Measurements from ENCODE around the gene PVALB. TPM values are rescaled to one million over a fixed set of nuclear protein-coding genes. Genes with fewer than 3 reads are reported as not detected.
A peak's percentile ranks its signal among the peaks of the same experiment; 100 is the strongest.

Gene PVALB
- total RNA-seq, 4 donors from 2014 or later: not detected

- Histone ChIP-seq H3K27me3 (peaks cover 0 to 10% (median 0%) of the 10 kb centered on the region in 4 donors), H3K4me3 (peak overlapping the region in 1 of 4 donors; percentile 21), H3K9me3 (no peaks in the 10 kb centered on the region), H3K27ac (peak overlapping the region in 1 of 4 donors; percentile 90), H3K36me3 (no peaks in the 10 kb centered on the region), H3K4me1 (peaks cover 12 to 40% (median 23%) of the 10 kb centered on the region in 3 donors)
- 77 to 82% methylated on average over 10 to 11 of the region's 11 CpGs for WGBS, 2 donors
- TF ChIP-seq CTCF (IDR thresholded peaks at IDR 0.05) (no peak), POLR2A (IDR thresholded peaks at IDR 0.05) (no peak)
- intact Hi-C loops (cut with DNase I): loop anchor here (5.0 to 10.0 kb wide), 2 partner anchors 114 to 318 kb away; no protein-coding TSS in a partner anchor
- no peak for DNase-seq
Observed at GRCh38 chr22:36863281-36863680, 46.4 kb upstream of the PVALB start.

GRCh38 chr22:36862251-36863242 lies 45.7 kb upstream of the PVALB start:
- WGBS, 2 donors: 69 to 72% methylated on average over 9 to 11 of the region's 26 CpGs
- H3K9me3 ChIP-seq: no peaks in the 10 kb centered on the region
- TF ChIP-seq POLR2A (IDR thresholded peaks at IDR 0.05) (peak in 1 of 4 donors; percentile 18), CTCF (IDR thresholded peaks at IDR 0.05) (no peak)
- no peak for DNase-seq
- peak overlapping the region in 2 of 4 donors; percentile 19 to 57 for H3K4me3 ChIP-seq
- H3K27me3 ChIP-seq: peaks cover 0 to 10% (median 0%) of the 10 kb centered on the region in 4 donors
- H3K36me3 ChIP-seq: no peaks in the 10 kb centered on the region
- peak overlapping the region; percentile 20 to 90 (median 75) for H3K27ac ChIP-seq
- peaks cover 12 to 39% (median 23%) of the 10 kb centered on the region in 3 donors for H3K4me1 ChIP-seq
- intact Hi-C loops (cut with DNase I): loop anchor here (5.0 to 10.0 kb wide), 2 partner anchors 115 to 318 kb away; no protein-coding TSS in a partner anchor

- no peaks in the 10 kb centered on the region for H3K36me3 ChIP-seq
- peaks cover 12 to 49% (median 29%) of the 10 kb centered on the region in 3 donors for H3K4me1 ChIP-seq
- H3K4me3 ChIP-seq: peak within 1 kb of the TSS in 2 of 4 donors; percentile 19 to 57
- intact Hi-C loops (cut with DNase I): loop anchor here (5.0 to 10.0 kb wide), 2 partner anchors 116 to 316 kb away; no protein-coding TSS in a partner anchor
- DNase-seq: peak; percentile 61
- H3K27me3 ChIP-seq: peaks cover 0 to 6% (median 0%) of the 10 kb centered on the region in 4 donors
- H3K27ac ChIP-seq: peak within 1 kb of the TSS; percentile 68 to 90 (median 75)
- TF ChIP-seq CTCF (IDR thresholded peaks at IDR 0.05) (no peak), POLR2A (IDR thresholded peaks at IDR 0.05) (peak in 2 of 4 donors; percentile 53 to 64)
- WGBS, 2 donors: 68 to 72% methylated on average over 8 of the region's 17 CpGs
- no peaks in the 10 kb centered on the region for H3K9me3 ChIP-seq
Observed at GRCh38 chr22:36860821-36861659, 44.2 kb upstream of the PVALB start, which contains the start of gene NCF4. TSS of gene NCF4 (plus strand) at chr22:36861006. CDS start at chr22:36861172, 166 bp downstream.

- DNase-seq: no peak
- WGBS, 2 donors: 96 to 100% methylated on average over 2 of the region's 2 CpGs
- intact Hi-C loops (cut with DNase I): loop anchor here (5.0 to 10.0 kb wide), 2 partner anchors 117 to 316 kb away; no protein-coding TSS in a partner anchor
- TF ChIP-seq POLR2A (IDR thresholded peaks at IDR 0.05): no peak
- no peak for TF ChIP-seq CTCF (IDR thresholded peaks at IDR 0.05)
- no peaks in the 10 kb centered on the region for H3K9me3 ChIP-seq
- no peak overlapping the region for H3K4me3 ChIP-seq
- H3K4me1 ChIP-seq: peaks cover 12 to 51% (median 31%) of the 10 kb centered on the region in 3 donors
- peak overlapping the region; percentile 68 to 90 (median 75) for H3K27ac ChIP-seq
- H3K36me3 ChIP-seq: no peaks in the 10 kb centered on the region
- peaks cover 0 to 4% (median 0%) of the 10 kb centered on the region in 4 donors for H3K27me3 ChIP-seq
Observed at GRCh38 chr22:36860438-36860820, 43.6 kb upstream of the PVALB start.
